SK-N-SH treated with all-trans-retinoic acid at 6 μM for 48 hours (cell line): ENCODE results near the gene AGRP.

Experiments used
- ATAC-seq: fragments of 200-7000 bp; cut with Tn5 transposase; 3 replicates; pipeline ENCODE4 v1.9.1; 2020; ENCODE audit warnings: mild to moderate bottlenecking, moderate library complexity
- ARNTL ChIP-seq: fragments of 450-650 bp; formaldehyde crosslinking; IDR thresholded peaks from 2 replicates; pipeline ENCODE4 v1.5.0; 2020; ENCODE audit warnings: low read depth, mild to moderate bottlenecking, moderate library complexity, borderline replicate concordance
- CSDC2 ChIP-seq: fragments of 250-450 bp; sonication (Bioruptor Pico); IDR thresholded peaks from 2 replicates; pipeline ENCODE4 v1.5.0; 2020; ENCODE audit warnings: mild to moderate bottlenecking, moderate library complexity
- ESRRG ChIP-seq: fragments of 250-450 bp; sonication (Bioruptor Pico); IDR thresholded peaks from 2 replicates; pipeline ENCODE4 v1.6.1; 2021; ENCODE audit warnings: mild to moderate bottlenecking
- GLIS3 ChIP-seq: fragments of 250-450 bp; sonication (Bioruptor Pico); IDR thresholded peaks from 2 replicates; pipeline ENCODE4 v1.5.0; 2020; ENCODE audit warnings: mild to moderate bottlenecking, moderate library complexity
- ISL1 ChIP-seq: fragments of 250-450 bp; sonication (Bioruptor Pico); IDR thresholded peaks from 2 replicates; pipeline ENCODE4 v2.1.2; 2022; ENCODE audit warnings: mild to moderate bottlenecking, moderate library complexity
- OSR1 ChIP-seq: fragments of 250-450 bp; sonication (Bioruptor Pico); IDR thresholded peaks from 2 replicates; pipeline ENCODE4 v1.8.0; 2022; ENCODE audit warnings: moderate library complexity, mild to moderate bottlenecking, inconsistent platforms
- PATZ1 ChIP-seq: fragments of 250-450 bp; sonication (Bioruptor Pico); IDR thresholded peaks from 2 replicates; pipeline ENCODE4 v1.8.0; 2020; ENCODE audit warnings: mild to moderate bottlenecking, moderate library complexity, borderline replicate concordance
- PPARA ChIP-seq: fragments of 250-450 bp; sonication (Bioruptor Pico); IDR thresholded peaks from 2 replicates; pipeline ENCODE4 v1.5.0; 2020; ENCODE audit warnings: mild to moderate bottlenecking, borderline replicate concordance
- RARB ChIP-seq: fragments of 250-450 bp; sonication (Bioruptor Pico); IDR thresholded peaks from 2 replicates; pipeline ENCODE4 v1.8.0; 2021; ENCODE audit warnings: mild to moderate bottlenecking, moderate library complexity
- SNAI2 ChIP-seq: fragments of 250-450 bp; sonication (Bioruptor Pico); IDR thresholded peaks from 2 replicates; pipeline ENCODE4 v1.5.0; 2020; ENCODE audit warnings: mild to moderate bottlenecking, moderate library complexity
- TCF4 ChIP-seq: fragments of 250-450 bp; sonication (Bioruptor Pico); IDR thresholded peaks from 2 replicates; pipeline ENCODE4 v1.8.0; 2021; ENCODE audit warnings: mild to moderate bottlenecking, moderate library complexity, borderline replicate concordance
- TOX ChIP-seq: fragments of 250-450 bp; sonication (Bioruptor Pico); IDR thresholded peaks from 2 replicates; pipeline ENCODE4 v1.8.0; 2021; ENCODE audit warnings: mild to moderate bottlenecking, moderate library complexity, borderline replicate concordance
- ZC3H10 ChIP-seq: fragments of 250-450 bp; sonication (Bioruptor Pico); IDR thresholded peaks from 2 replicates; pipeline ENCODE4 v1.5.1; 2021; ENCODE audit warnings: mild to moderate bottlenecking, moderate library complexity
- ZFP3 ChIP-seq: fragments of 250-450 bp; sonication (Bioruptor Pico); IDR thresholded peaks from 2 replicates; pipeline ENCODE4 v1.5.0; 2020; ENCODE audit warnings: mild to moderate bottlenecking, moderate library complexity
- ZFP30 ChIP-seq: fragments of 450-650 bp; formaldehyde crosslinking; IDR thresholded peaks from 2 replicates; pipeline ENCODE4 v1.5.0; 2022; ENCODE audit warnings: mild to moderate bottlenecking, moderate library complexity
- ZNF565 ChIP-seq: fragments of 450-650 bp; formaldehyde crosslinking; conservative IDR thresholded peaks from 2 replicates; pipeline ENCODE4 v1.5.0; 2020; ENCODE audit warnings: low read depth, mild to moderate bottlenecking, moderate library complexity
- ZNF70 ChIP-seq: fragments of 450-650 bp; formaldehyde crosslinking; IDR thresholded peaks from 2 replicates; pipeline ENCODE4 v1.5.0; 2020; ENCODE audit warnings: mild to moderate bottlenecking, moderate library complexity
- ZNF8 ChIP-seq: fragments of 450-650 bp; formaldehyde crosslinking; IDR thresholded peaks from 2 replicates; pipeline ENCODE4 v1.5.0; 2020; ENCODE audit warnings: mild to moderate bottlenecking, moderate library complexity
- TF ChIP-seq, protein P1 (sequence below): fragments of 250-450 bp; sonication (Bioruptor Pico); IDR thresholded peaks from 2 replicates; pipeline ENCODE4 v1.5.0; 2020; ENCODE audit warnings: mild to moderate bottlenecking, moderate library complexity
- TF ChIP-seq, protein P2 (sequence below): fragments of 250-450 bp; sonication (Bioruptor Pico); IDR thresholded peaks from 2 replicates; pipeline ENCODE4 v1.5.1; 2020; ENCODE audit warnings: low read depth, mild to moderate bottlenecking, moderate library complexity
- TF ChIP-seq, protein P3 (sequence below): fragments of 250-450 bp; sonication (Bioruptor Pico); IDR thresholded peaks from 2 replicates; pipeline ENCODE4 v1.8.0; 2021; ENCODE audit warnings: low read depth, mild to moderate bottlenecking, moderate library complexity, borderline replicate concordance

Gene AGRP

DNA sequence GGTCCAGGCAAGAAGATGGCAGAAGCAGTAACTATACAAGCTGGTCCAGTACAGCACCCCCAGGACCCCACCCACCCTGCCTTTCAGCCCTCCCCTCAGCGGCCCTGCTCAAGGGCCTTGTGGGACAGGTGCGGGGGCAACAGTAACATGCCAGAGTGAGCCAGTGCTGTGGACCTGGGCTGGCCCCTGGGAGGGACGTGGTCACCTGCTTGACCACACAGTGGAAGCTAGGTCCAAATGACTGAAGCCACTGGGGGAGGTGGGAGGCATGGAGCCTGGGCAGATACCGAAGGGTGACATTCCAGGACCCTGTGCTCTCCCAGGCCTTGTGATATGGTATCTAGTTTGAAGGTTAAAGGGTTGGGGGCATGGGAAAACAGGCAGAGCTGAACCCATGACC, 19.7 kb downstream of the AGRP start:
- no peak for ATAC-seq
- TF ChIP-seq, protein P1, sequence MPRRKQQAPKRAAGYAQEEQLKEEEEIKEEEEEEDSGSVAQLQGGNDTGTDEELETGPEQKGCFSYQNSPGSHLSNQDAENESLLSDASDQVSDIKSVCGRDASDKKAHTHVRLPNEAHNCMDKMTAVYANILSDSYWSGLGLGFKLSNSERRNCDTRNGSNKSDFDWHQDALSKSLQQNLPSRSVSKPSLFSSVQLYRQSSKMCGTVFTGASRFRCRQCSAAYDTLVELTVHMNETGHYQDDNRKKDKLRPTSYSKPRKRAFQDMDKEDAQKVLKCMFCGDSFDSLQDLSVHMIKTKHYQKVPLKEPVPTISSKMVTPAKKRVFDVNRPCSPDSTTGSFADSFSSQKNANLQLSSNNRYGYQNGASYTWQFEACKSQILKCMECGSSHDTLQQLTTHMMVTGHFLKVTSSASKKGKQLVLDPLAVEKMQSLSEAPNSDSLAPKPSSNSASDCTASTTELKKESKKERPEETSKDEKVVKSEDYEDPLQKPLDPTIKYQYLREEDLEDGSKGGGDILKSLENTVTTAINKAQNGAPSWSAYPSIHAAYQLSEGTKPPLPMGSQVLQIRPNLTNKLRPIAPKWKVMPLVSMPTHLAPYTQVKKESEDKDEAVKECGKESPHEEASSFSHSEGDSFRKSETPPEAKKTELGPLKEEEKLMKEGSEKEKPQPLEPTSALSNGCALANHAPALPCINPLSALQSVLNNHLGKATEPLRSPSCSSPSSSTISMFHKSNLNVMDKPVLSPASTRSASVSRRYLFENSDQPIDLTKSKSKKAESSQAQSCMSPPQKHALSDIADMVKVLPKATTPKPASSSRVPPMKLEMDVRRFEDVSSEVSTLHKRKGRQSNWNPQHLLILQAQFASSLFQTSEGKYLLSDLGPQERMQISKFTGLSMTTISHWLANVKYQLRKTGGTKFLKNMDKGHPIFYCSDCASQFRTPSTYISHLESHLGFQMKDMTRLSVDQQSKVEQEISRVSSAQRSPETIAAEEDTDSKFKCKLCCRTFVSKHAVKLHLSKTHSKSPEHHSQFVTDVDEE (CRISPR knock-in tag): no peak
- TF ChIP-seq PATZ1 (CRISPR knock-in tag) (no peak), GLIS3 (CRISPR knock-in tag) (no peak), RARB (CRISPR knock-in tag) (no peak), ZNF565 (CRISPR knock-in tag) (no peak), ZFP3 (no peak), ZNF8 (no peak), OSR1 (CRISPR knock-in tag) (no peak), PPARA (CRISPR knock-in tag) (no peak)
- TF ChIP-seq, protein P2, sequence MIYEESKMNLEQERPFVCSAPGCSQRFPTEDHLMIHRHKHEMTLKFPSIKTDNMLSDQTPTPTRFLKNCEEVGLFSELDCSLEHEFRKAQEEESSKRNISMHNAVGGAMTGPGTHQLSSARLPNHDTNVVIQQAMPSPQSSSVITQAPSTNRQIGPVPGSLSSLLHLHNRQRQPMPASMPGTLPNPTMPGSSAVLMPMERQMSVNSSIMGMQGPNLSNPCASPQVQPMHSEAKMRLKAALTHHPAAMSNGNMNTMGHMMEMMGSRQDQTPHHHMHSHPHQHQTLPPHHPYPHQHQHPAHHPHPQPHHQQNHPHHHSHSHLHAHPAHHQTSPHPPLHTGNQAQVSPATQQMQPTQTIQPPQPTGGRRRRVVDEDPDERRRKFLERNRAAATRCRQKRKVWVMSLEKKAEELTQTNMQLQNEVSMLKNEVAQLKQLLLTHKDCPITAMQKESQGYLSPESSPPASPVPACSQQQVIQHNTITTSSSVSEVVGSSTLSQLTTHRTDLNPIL: no peak

DNA sequence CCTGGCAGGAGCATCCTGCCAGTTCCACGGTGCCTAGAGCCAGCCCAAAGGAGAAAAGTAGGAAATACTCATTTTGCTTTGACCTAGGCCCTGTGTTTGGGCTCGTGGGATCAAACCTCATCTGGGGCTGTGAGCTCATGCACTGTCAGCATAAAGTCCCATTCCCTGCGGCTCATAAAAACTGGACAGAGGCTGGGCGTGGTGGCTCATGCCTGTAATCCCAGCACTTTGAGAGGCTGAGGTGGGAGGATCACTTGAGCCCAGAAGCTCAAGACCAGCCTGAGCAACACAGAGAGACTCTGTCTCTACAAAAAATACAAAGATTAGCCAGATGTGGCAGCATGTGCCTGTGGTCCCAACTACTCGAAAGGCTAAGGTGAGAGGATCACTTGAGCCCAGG, 20.3 kb downstream of the AGRP start:
- TF ChIP-seq, protein P3, sequence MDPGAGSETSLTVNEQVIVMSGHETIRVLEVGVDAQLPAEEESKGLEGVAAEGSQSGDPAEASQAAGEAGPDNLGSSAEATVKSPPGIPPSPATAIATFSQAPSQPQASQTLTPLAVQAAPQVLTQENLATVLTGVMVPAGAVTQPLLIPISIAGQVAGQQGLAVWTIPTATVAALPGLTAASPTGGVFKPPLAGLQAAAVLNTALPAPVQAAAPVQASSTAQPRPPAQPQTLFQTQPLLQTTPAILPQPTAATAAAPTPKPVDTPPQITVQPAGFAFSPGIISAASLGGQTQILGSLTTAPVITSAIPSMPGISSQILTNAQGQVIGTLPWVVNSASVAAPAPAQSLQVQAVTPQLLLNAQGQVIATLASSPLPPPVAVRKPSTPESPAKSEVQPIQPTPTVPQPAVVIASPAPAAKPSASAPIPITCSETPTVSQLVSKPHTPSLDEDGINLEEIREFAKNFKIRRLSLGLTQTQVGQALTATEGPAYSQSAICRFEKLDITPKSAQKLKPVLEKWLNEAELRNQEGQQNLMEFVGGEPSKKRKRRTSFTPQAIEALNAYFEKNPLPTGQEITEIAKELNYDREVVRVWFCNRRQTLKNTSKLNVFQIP (CRISPR knock-in tag): no peak
- no peak for TF ChIP-seq ZNF8
- TF ChIP-seq RARB (CRISPR knock-in tag): no peak
- no peak for TF ChIP-seq PPARA (CRISPR knock-in tag)
- no peak for TF ChIP-seq ZNF70 (CRISPR knock-in tag)
- TF ChIP-seq, protein P2: no peak
- no peak for TF ChIP-seq SNAI2
- TF ChIP-seq ZC3H10 (CRISPR knock-in tag): no peak
- no peak for TF ChIP-seq TCF4 (CRISPR knock-in tag)
- TF ChIP-seq, protein P1 (CRISPR knock-in tag): no peak
- TF ChIP-seq ZNF565 (CRISPR knock-in tag): no peak
- ATAC-seq: no peak

GRCh38 chr16:67462279-67462655, 21.1 kb downstream of the AGRP start:
- no peak for ATAC-seq
- TF ChIP-seq ZFP30 (CRISPR knock-in tag): no peak
- TF ChIP-seq OSR1 (CRISPR knock-in tag): no peak
- no peak for TF ChIP-seq PPARA (CRISPR knock-in tag)
- TF ChIP-seq PATZ1 (CRISPR knock-in tag): no peak
- no peak for TF ChIP-seq TOX (CRISPR knock-in tag)
- TF ChIP-seq ISL1: no peak
- TF ChIP-seq ARNTL (CRISPR knock-in tag): no peak
- TF ChIP-seq CSDC2 (CRISPR knock-in tag): no peak
- TF ChIP-seq ESRRG (CRISPR knock-in tag): no peak
- TF ChIP-seq ZNF8: no peak
- TF ChIP-seq TCF4 (CRISPR knock-in tag): no peak
- TF ChIP-seq ZNF565 (CRISPR knock-in tag): no peak
- TF ChIP-seq, protein P2: no peak
